DND-41 (cell line): ENCODE results near the gene HEMK1.

Experiments
- ATAC-seq: fragments of 200-7000 bp; cut with Tn5 transposase; 3 replicates; pipeline ENCODE4 v1.9.1; 2021; ENCODE audit warnings: low read depth; ENCODE audit not compliant: insufficient read depth
- DNase-seq: peaks from one replicate; pipeline ENCODE4 v3.0.0-alpha.2; 2020
- H2AFZ ChIP-seq: 2 replicates; pipeline ENCODE4 v1.6.0; 2012; ENCODE audit warnings: low read depth, low read length
- H3K27ac ChIP-seq: 2 replicates; pipeline ENCODE4 v1.5.1; 2012; ENCODE audit warnings: low read length, inconsistent platforms
- H3K27me3 ChIP-seq: fragments of 200-600 bp; sonication (generic); 2 replicates; pipeline ENCODE4 v1.6.0; 2012; ENCODE audit warnings: low read length, mild to moderate bottlenecking, inconsistent platforms; ENCODE audit not compliant: insufficient read depth, poor library complexity
- H3K36me3 ChIP-seq: 2 replicates; pipeline ENCODE4 v1.5.1; 2012; ENCODE audit warnings: low read length, inconsistent platforms; ENCODE audit not compliant: insufficient read depth
- H3K4me1 ChIP-seq: 2 replicates; pipeline ENCODE4 v1.5.1; 2012; ENCODE audit warnings: mild to moderate bottlenecking, low read length; ENCODE audit not compliant: insufficient read depth
- H3K4me2 ChIP-seq: 2 replicates; pipeline ENCODE4 v1.6.0; 2012; ENCODE audit warnings: mild to moderate bottlenecking, moderate library complexity, low read length, inconsistent platforms; ENCODE audit not compliant: insufficient read depth
- H3K4me3 ChIP-seq, 2 experiments: fragments of 200-600 bp in 1 of 2; shearing (Covaris generic) in 1 of 2; 2 replicates each; pipeline ENCODE4 v1.5.1; 2012 to 2016; ENCODE audit warnings: inconsistent platforms in 2 of 2, low read length in 2 of 2, mild to moderate bottlenecking in 2 of 2, low read depth in 1 of 2, moderate library complexity in 1 of 2
- H3K79me2 ChIP-seq: 2 replicates; pipeline ENCODE4 v1.6.0; 2012; ENCODE audit warnings: low read length, inconsistent platforms; ENCODE audit not compliant: insufficient read depth
- H3K9ac ChIP-seq: 2 replicates; pipeline ENCODE4 v1.6.0; 2012; ENCODE audit warnings: low read depth, mild to moderate bottlenecking, inconsistent platforms, low read length, moderate library complexity
- H3K9me3 ChIP-seq: 2 replicates; pipeline ENCODE4 v1.5.1; 2012; ENCODE audit warnings: low read length, moderate library complexity, mild to moderate bottlenecking, inconsistent platforms; ENCODE audit not compliant: insufficient read depth, severe bottlenecking
- H4K20me1 ChIP-seq: 2 replicates; pipeline ENCODE4 v1.6.0; 2012; ENCODE audit warnings: low read length; ENCODE audit not compliant: insufficient read depth
- EZH2 ChIP-seq: IDR thresholded peaks from 3 replicates; pipeline ENCODE4 v1.6.1; 2012; ENCODE audit warnings: borderline replicate concordance, low read depth, mild to moderate bottlenecking, moderate library complexity, low read length, inconsistent platforms; ENCODE audit not compliant: severe bottlenecking
- TF ChIP-seq, protein P1 (sequence below): IDR thresholded peaks from 2 replicates; pipeline ENCODE4 v1.5.1; 2012; ENCODE audit warnings: borderline replicate concordance, low read length, moderate library complexity, mild to moderate bottlenecking; ENCODE audit not compliant: poor library complexity, severe bottlenecking; ENCODE audit errors: extremely low read depth

Gene HEMK1

DNA sequence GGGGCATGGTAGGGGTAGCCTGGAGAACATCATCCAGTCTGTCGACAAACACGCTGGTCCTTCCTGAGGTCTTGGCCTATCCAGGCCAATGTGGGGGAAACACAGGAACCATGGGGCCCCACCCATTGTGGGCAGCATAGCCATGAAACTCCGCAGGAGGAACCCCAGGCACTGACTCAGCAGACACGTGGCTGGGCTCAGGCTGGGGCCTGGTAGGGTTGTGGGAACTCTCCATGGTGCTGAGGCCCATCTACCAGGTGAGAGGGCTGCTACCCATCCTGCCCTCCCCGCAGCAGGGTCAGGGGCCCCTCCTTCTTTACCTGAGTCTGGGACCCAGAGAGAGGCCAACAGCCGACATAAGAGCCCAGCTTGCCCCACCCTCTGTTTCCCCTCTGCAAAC is 43.3 kb upstream of the HEMK1 start:
- Histone ChIP-seq H3K27me3 (peaks cover 27% of the 10 kb centered on the region), H3K27ac (no peak overlapping the region)

DNA sequence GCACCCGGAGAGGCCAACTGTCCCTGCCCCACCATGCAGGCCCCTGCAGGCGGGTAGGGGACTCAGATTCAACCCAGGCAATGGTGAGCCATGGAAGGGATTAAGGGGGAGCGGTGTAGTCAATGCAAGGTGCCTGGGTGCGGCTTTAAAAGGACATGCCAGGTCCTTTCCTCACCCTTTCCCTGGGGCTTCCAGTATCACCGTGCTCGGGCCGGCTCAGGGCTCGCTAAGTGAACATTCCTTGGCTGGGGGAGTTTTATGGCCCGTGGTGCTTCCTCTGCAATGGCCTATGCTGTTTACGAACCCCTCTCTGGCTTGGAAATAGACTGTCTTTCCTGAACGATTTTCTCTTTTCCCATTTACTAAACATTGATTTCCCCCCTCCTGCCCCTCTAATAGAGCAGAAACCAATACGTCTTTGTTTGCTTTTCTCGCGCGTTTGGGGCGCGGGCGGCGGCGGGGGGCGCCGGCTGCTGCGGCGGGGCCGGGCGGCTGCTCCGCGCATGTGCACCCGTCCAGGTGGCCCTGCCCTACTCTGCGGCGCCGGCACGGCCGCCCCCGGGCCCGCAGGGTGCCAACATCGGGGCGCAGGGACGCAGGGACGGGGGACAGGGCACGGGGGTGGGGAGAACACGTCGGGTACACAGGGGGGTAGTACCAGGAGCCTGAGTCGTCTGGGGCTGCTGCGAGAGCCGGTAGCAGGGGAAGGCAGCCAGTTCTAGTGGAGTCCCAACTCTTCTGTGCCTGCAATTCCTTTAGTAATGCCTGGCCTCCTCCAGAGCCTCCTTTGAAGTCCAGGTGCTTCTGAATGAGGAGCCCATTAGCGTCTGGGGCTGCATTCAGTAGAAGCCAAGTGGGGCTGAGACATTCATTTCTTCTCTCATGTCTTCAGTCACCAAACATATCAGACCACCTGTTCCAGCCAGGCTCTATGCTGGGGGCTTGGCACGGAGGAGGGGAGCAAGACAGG is 39.0 kb upstream of the HEMK1 start:
- ATAC-seq, result no peak

More for the DNA sequence above, 43.3 kb upstream of the HEMK1 start:
- Histone ChIP-seq H2AFZ (no peak overlapping the region), H3K9ac (no peak overlapping the region), H4K20me1 (peaks cover 10% of the 10 kb centered on the region; the same call in 1 of the 2 replicates), H3K4me3 (no peak overlapping the region), H3K36me3 (no peaks in the 10 kb centered on the region), H3K4me1 (no peaks in the 10 kb centered on the region), H3K79me2 (no peaks in the 10 kb centered on the region), H3K9me3 (no peaks in the 10 kb centered on the region), H3K4me2 (no peak overlapping the region)
- DNase-seq (peak; percentile 74), ATAC-seq (peak; percentile 98)
- TF ChIP-seq, protein P1, sequence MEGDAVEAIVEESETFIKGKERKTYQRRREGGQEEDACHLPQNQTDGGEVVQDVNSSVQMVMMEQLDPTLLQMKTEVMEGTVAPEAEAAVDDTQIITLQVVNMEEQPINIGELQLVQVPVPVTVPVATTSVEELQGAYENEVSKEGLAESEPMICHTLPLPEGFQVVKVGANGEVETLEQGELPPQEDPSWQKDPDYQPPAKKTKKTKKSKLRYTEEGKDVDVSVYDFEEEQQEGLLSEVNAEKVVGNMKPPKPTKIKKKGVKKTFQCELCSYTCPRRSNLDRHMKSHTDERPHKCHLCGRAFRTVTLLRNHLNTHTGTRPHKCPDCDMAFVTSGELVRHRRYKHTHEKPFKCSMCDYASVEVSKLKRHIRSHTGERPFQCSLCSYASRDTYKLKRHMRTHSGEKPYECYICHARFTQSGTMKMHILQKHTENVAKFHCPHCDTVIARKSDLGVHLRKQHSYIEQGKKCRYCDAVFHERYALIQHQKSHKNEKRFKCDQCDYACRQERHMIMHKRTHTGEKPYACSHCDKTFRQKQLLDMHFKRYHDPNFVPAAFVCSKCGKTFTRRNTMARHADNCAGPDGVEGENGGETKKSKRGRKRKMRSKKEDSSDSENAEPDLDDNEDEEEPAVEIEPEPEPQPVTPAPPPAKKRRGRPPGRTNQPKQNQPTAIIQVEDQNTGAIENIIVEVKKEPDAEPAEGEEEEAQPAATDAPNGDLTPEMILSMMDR, result no peak
- no peak for TF ChIP-seq EZH2

DNA sequence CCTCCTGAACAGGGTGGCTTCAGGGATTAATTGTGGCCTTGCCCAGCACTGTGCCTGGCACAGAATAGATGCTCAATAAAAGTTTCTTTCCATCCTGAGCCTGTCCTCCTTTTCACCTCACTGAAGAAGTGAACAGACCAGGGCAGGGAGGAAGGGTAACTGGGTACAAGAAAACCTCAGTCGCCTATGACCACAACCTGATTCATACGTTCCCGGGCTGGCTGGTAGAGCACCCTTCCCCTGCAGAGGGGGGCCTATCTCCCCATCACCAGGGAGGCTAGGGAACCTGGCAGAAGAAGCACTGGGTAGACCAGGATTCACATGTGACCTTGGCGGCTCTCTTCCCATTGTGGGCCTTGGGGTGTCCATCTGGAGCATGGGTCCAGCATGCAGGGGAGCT is 38.1 kb upstream of the HEMK1 start:
- Histone ChIP-seq H3K4me3 (no peak overlapping the region), H3K27ac (no peak overlapping the region), H3K4me1 (no peaks in the 10 kb centered on the region), H3K27me3 (peaks cover 35% of the 10 kb centered on the region), H2AFZ (no peak overlapping the region), H3K9ac (no peak overlapping the region), H3K79me2 (no peaks in the 10 kb centered on the region), H3K4me2 (no peak overlapping the region), H3K36me3 (no peaks in the 10 kb centered on the region), H4K20me1 (peaks cover 22% of the 10 kb centered on the region), H3K9me3 (no peaks in the 10 kb centered on the region)
- no peak for ATAC-seq
- TF ChIP-seq, protein P1, result no peak
- TF ChIP-seq EZH2, result no peak
- DNase-seq, result no peak

More for the DNA sequence above, 39.0 kb upstream of the HEMK1 start:
- H3K4me2 ChIP-seq, result no peak overlapping the region
- H2AFZ ChIP-seq, result no peak overlapping the region
- H3K9me3 ChIP-seq, result no peaks in the 10 kb centered on the region
- H3K4me1 ChIP-seq, result no peaks in the 10 kb centered on the region
- no peak overlapping the region for H3K27ac ChIP-seq
- peaks cover 21% of the 10 kb centered on the region for H4K20me1 ChIP-seq
- DNase-seq, result no peak
- no peaks in the 10 kb centered on the region for H3K36me3 ChIP-seq
- TF ChIP-seq EZH2, result no peak
- TF ChIP-seq, protein P1, result no peak
- no peak overlapping the region for H3K4me3 ChIP-seq
- no peaks in the 10 kb centered on the region for H3K79me2 ChIP-seq
- no peak overlapping the region for H3K9ac ChIP-seq
- H3K27me3 ChIP-seq, result peaks cover 31% of the 10 kb centered on the region
